ENCODE results near the gene SIRT3.
"Not testable (repeated sequence)": the region's sequence is repeated elsewhere in the genome, so short reads cannot be mapped to it uniquely, and the experiment has no call there.

Gene SIRT3

GRCh38 chr11:238346-238745 is 2.2 kb upstream of the SIRT3 start:
- not testable (repeated sequence) for DNase-seq

- DNase-seq = peak; percentile 84
Observed at GRCh38 chr11:236774-237767, 929 bp upstream of the SIRT3 start, which contains the start of gene PSMD13. Gene PSMD13, plus strand, starts transcription at chr11:236976. Its CDS starts 74 bp downstream, at chr11:237050.

- DNase-seq = peak; percentile 36
Observed at GRCh38 chr11:235609-235996, 539 bp downstream of the SIRT3 start.

- DNase-seq = no peak
Observed at GRCh38 chr11:235180-235579, 962 bp downstream of the SIRT3 start.

GRCh38 chr11:232783-233565 is 3.2 kb downstream of the SIRT3 start:
- no peak for DNase-seq

GRCh38 chr11:230431-230830 is 5.7 kb downstream of the SIRT3 start:
- no peak for DNase-seq

GRCh38 chr11:227824-228379 is 8.2 kb downstream of the SIRT3 start:
- DNase-seq = no peak

GRCh38 chr11:225734-226453 is 10.2 kb downstream of the SIRT3 start:
- no peak for DNase-seq

GRCh38 chr11:224424-224823 is 11.7 kb downstream of the SIRT3 start:
- no peak for DNase-seq

- no peak for DNase-seq
Observed at GRCh38 chr11:223884-224283, 12.3 kb downstream of the SIRT3 start.

GRCh38 chr11:223026-223789 is 12.9 kb downstream of the SIRT3 start:
- DNase-seq = no peak

GRCh38 chr11:221998-222789 is 13.9 kb downstream of the SIRT3 start:
- no peak for DNase-seq

GRCh38 chr11:221539-221938 is 14.6 kb downstream of the SIRT3 start:
- no peak for DNase-seq

- DNase-seq = not testable (repeated sequence)
Observed at GRCh38 chr11:220641-221215, 15.4 kb downstream of the SIRT3 start.

GRCh38 chr11:218815-219593 is 17.1 kb downstream of the SIRT3 start:
- no peak for DNase-seq

- no peak for DNase-seq
Observed at GRCh38 chr11:217704-218103, 18.4 kb downstream of the SIRT3 start.

GRCh38 chr11:216081-216974 is 19.8 kb downstream of the SIRT3 start:
- DNase-seq = no peak

- no peak for DNase-seq
Observed at GRCh38 chr11:215581-216037, 20.5 kb downstream of the SIRT3 start.

GRCh38 chr11:214083-214482 is 22.1 kb downstream of the SIRT3 start:
- no peak for DNase-seq
